ENCODE results near the gene BOC.

BOC gene

DNA sequence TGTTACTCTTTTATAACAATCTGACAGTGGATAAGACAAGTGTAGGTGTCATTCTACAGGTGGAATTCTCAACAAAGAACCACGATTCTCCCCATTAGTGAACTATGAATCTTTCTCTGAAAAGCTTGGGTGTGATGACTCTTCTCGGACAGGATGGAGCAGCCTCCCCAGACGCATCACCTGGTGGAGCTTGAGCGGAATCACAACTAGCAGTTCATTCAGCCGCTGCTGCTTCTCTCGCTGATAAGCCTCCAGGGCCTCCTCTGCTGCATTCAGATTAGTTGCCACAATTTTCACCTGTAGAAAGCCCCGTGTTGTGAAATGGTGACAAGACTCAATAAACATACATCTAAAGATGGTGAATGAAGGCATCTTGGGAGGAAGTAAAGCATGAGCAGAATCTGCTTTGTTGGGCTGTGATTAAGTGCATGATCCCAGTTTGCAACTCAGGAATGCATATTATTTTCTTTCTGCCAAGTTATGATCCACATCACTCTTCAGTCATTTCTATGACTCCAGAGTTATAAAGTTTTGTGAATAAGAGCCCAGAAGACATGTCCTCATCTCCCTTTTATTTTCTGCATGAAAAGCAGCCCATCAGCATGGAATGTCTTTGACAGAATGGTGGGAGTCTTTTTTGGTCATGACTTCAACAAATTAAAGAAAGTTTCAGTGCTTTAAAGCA lies 93.6 kb downstream of the BOC start:
- TF ChIP-seq, protein P1, sequence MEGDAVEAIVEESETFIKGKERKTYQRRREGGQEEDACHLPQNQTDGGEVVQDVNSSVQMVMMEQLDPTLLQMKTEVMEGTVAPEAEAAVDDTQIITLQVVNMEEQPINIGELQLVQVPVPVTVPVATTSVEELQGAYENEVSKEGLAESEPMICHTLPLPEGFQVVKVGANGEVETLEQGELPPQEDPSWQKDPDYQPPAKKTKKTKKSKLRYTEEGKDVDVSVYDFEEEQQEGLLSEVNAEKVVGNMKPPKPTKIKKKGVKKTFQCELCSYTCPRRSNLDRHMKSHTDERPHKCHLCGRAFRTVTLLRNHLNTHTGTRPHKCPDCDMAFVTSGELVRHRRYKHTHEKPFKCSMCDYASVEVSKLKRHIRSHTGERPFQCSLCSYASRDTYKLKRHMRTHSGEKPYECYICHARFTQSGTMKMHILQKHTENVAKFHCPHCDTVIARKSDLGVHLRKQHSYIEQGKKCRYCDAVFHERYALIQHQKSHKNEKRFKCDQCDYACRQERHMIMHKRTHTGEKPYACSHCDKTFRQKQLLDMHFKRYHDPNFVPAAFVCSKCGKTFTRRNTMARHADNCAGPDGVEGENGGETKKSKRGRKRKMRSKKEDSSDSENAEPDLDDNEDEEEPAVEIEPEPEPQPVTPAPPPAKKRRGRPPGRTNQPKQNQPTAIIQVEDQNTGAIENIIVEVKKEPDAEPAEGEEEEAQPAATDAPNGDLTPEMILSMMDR (conservative IDR thresholded peaks at IDR 0.05): no peak
- no peak overlapping the region for H3K27ac ChIP-seq

DNA sequence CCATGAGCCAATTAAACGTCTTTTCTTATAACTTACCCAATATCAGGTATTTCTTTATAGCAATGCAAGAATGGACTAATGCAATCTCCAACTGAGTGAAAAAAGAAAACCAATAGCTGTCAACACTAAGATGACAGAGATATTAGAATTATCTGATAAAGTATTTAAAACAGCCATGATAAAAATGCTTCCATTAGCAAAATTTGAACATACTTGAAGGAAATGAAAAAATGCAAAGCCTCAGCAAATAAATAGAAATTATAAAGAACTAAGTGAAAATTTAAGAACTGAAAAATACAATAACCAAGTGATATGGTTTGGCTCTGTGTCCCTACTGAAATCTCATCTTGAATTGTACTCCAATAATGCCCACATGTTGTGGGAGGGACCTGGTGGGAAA lies 99.6 kb downstream of the BOC start:
- TF ChIP-seq, protein P1 (conservative IDR thresholded peaks at IDR 0.05): no peak

DNA sequence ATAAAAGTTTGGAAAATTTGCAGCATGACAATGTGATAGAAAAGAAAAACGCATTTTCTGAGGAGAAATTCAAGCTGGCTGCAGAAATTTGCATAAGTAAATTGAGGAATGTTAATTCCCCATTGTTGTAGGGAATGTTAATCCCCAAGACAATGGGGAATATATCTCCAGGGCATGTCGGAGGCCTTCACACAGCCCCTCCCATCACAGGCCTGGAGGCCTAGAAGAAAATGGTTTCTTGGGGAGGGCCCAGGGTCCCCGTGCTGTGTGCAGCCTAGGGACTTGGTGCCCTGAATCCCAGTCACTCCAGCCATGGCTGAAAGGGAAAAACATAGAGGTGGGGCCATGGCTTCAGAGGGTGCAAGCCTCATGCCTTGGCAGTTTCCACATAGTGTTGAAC lies 101.1 kb downstream of the BOC start:
- TF ChIP-seq, protein P1 (conservative IDR thresholded peaks at IDR 0.05): no peak
- H3K27ac ChIP-seq: no peak overlapping the region

More for the DNA sequence above, 99.6 kb downstream of the BOC start:
- H3K27ac ChIP-seq: no peak overlapping the region

DNA sequence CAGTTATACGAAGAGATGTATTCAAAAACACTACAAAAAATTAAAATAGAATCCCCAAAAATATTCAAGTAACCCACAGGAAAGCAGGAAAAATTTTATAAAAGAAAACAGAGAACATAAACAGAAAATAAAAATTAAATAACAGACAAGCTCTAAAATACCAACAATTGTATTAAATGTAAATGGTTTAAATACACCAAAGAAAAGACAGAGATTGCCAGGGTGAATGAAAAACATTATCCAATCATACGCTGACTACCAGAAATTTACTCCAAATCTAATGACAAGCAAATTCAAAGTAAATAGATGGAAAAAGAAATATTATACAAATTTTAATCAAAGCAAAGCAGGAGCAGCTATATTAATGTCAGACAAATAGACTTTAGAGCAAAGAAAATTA lies 103.6 kb downstream of the BOC start:
- H3K27ac ChIP-seq: no peak overlapping the region
- TF ChIP-seq, protein P1 (conservative IDR thresholded peaks at IDR 0.05): no peak

DNA sequence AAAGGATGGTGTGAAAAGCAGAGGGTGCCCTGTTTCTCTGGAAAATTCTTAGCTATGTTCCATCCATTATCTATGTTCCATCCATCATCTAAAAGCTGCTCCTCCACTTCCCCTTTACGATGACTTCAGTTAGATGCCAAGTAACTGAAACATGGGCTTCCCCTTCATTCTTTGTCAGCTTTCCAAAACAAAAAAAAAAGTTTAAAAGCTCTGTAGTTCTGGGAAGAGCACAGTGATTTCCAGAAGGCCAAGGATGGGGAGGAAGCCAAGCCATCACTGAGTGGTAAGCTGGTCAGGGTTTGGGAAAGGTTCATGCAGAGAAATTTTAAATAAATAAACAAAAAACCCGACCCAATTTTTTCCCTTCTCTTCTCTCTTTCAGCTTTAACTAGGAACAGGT lies 118.4 kb downstream of the BOC start:
- TF ChIP-seq, protein P1 (conservative IDR thresholded peaks at IDR 0.05): no peak
- no peak overlapping the region for H3K27ac ChIP-seq

DNA sequence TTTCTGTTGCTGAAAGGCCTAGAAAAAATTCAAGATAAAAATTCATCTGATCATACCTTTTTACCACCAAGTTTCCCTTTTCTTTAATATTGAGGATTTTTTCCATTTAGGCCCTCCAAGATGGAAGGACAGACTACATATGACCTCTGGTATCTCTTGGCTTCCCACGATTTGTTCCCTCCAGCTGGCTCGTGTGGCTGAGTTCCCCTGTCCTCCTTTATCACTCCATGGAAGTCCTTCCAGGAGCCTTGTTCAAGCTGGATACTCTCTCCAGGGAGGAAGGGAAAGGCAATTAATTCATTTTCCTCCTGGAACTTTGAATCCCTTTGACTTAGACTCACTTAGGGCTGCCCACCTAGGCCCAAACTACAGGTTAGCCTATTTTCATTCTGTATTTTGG lies 119.4 kb downstream of the BOC start:
- no peak overlapping the region for H3K27ac ChIP-seq
- TF ChIP-seq, protein P1 (conservative IDR thresholded peaks at IDR 0.05): no peak

DNA sequence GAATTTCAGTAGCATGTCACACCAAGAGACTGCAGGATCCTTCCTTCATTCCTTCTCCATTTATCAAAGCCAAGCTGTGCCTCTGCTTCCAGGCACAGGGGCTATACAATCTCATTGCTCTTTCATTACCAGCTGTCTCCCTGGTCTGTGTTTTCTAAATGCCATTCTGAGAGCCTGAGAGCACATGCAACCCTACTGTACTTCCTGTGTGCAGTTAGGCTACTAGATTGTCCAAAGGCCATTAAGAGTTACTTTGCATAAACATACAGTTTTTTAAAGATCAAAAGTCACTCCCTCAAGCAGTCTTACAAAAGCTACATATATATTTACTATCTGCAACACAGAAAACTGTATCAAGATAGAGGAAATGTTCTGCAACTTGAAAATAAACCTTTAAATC lies 119.8 kb downstream of the BOC start:
- TF ChIP-seq, protein P1 (conservative IDR thresholded peaks at IDR 0.05): no peak
- no peak overlapping the region for H3K27ac ChIP-seq
